Lung microvascular endothelial cell (primary cell): ENCODE results near the gene DUSP9. TPM values are rescaled to one million over a fixed set of nuclear protein-coding genes. Genes with fewer than 3 reads are reported as not detected.
"Not testable (repeated sequence)": the region's sequence is repeated elsewhere in the genome, so short reads cannot be mapped to it uniquely, and the experiment has no call there.

Source experiments
- DNase-seq, 2 donors: peaks; one replicate each; pipeline versions ENCODE4 v3.0.0 to v3.0.0-alpha.2; 2010; ENCODE audit warnings: low read depth in 2 of 2
- total RNA-seq: library from RNA; depleted of rRNA; stranded (reverse); fragments of >200 nt; gene quantifications from 2 replicates; pipeline ENCODE4 v1.2.1, GENCODE V29; 2014

DUSP9 gene
- total RNA-seq, 1 donor from 2014 or later: under 0.01 TPM

GRCh38 chrX:153690466-153690865 is 43.5 kb downstream of the DUSP9 start:
- DNase-seq: no peak

- not testable (repeated sequence) for DNase-seq
These were observed 44.2 kb downstream of the DUSP9 start for GRCh38 chrX:153691032-153691827.

GRCh38 chrX:153692003-153692402 is 45.0 kb downstream of the DUSP9 start:
- no peak for DNase-seq

GRCh38 chrX:153692611-153693156 is 45.7 kb downstream of the DUSP9 start:
- DNase-seq: no peak

- DNase-seq: no peak
These were observed 46.4 kb downstream of the DUSP9 start for GRCh38 chrX:153693216-153694086.

GRCh38 chrX:153694256-153694655 is 47.3 kb downstream of the DUSP9 start:
- not testable (repeated sequence) for DNase-seq

- DNase-seq: no peak
These were observed 47.8 kb downstream of the DUSP9 start for GRCh38 chrX:153694687-153695270.

GRCh38 chrX:153696100-153696499 is 49.1 kb downstream of the DUSP9 start:
- DNase-seq: no peak

GRCh38 chrX:153696538-153696937 is 49.5 kb downstream of the DUSP9 start:
- not testable (repeated sequence) for DNase-seq

GRCh38 chrX:153696986-153697722 is 50.2 kb downstream of the DUSP9 start:
- DNase-seq: not testable (repeated sequence)

- DNase-seq: no peak
These were observed 51.2 kb downstream of the DUSP9 start for GRCh38 chrX:153697924-153698865.

GRCh38 chrX:153699210-153699783 is 52.3 kb downstream of the DUSP9 start:
- not testable (repeated sequence) for DNase-seq

GRCh38 chrX:153699784-153700371 is 52.9 kb downstream of the DUSP9 start:
- peak in 1 of 2 donors; percentile 22 for DNase-seq

- peak; percentile 15 to 24 for DNase-seq
These were observed 53.5 kb downstream of the DUSP9 start for GRCh38 chrX:153700376-153700945.

Other genes with a start within 250 kb of the DUSP9 start
- not detected in 2 replicates for gene PNMA6E, start 245.9 kb upstream of the DUSP9 start, total RNA-seq
- gene ZFP92, start 235.7 kb upstream of the DUSP9 start, total RNA-seq: 0.20 and 0.22 TPM in 2 replicates
- gene TREX2, start 201.1 kb upstream of the DUSP9 start, total RNA-seq: 4.4 and 7.7 TPM in 2 replicates
- gene HAUS7, start 176.6 kb upstream of the DUSP9 start, total RNA-seq: 7.8 and 11.3 TPM in 2 replicates
- gene BGN, start 152.2 kb upstream of the DUSP9 start, total RNA-seq: 15.3 TPM in 2 replicates
- not detected in 2 replicates for gene ATP2B3, start 129.6 kb upstream of the DUSP9 start, total RNA-seq
- gene CCNQ, start 48.1 kb upstream of the DUSP9 start, total RNA-seq: 31.9 and 33.1 TPM in 2 replicates
- not detected in 2 replicates for gene PNCK, start 26.6 kb downstream of the DUSP9 start, total RNA-seq
- gene SLC6A8, start 40.7 kb downstream of the DUSP9 start, total RNA-seq: 2.4 TPM in 2 replicates
- gene BCAP31, start 77.2 kb downstream of the DUSP9 start, total RNA-seq: 236 and 400 TPM in 2 replicates
- gene ABCD1, start 77.7 kb downstream of the DUSP9 start, total RNA-seq: 4.8 and 6.2 TPM in 2 replicates
- gene PLXNB3, start 117.0 kb downstream of the DUSP9 start, total RNA-seq: 2.4 and 4.4 TPM in 2 replicates
- gene SRPK3, start 133.8 kb downstream of the DUSP9 start, total RNA-seq: under 0.01 and 0.40 TPM in 2 replicates
- gene IDH3G, start 147.2 kb downstream of the DUSP9 start, total RNA-seq: 27.0 and 29.9 TPM in 2 replicates
- 178 and 209 TPM in 2 replicates for gene SSR4, start 147.5 kb downstream of the DUSP9 start, total RNA-seq
- gene PDZD4, start 183.3 kb downstream of the DUSP9 start, total RNA-seq: 0.22 and 0.60 TPM in 2 replicates
- under 0.01 TPM in 2 replicates for gene L1CAM, start 239.0 kb downstream of the DUSP9 start, total RNA-seq